ENCODE measurements around the gene ERP44. TPM values are rescaled to one million over a fixed set of nuclear protein-coding genes. Genes with fewer than 3 reads are reported as not detected.

The ERP44 gene
- total RNA-seq, 1 donor from 2014 or later = 7.8 TPM

DNA sequence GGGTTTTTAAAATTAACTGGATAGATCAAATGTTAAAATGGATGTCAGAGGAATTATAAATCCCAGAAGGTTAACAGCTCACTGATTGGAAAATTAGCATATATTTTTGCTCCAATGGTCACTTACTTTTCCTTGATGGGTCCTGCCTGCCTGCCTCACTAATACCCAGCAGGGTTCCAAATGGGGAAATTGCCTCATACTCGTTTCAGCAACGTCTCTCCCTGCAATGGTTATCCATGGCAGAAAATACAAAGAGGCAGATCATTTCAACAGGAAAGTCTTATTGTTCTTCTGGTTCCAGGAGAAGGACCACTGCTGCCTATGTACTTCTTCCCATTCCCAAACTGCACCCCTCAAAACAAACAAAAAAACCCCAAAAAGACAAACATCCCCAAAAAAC lies 71.3 kb downstream of the ERP44 start:
- no peak overlapping the region for H3K4me3 ChIP-seq (ENCODE audit: low read depth, low read length)
- no peak for DNase-seq (ENCODE audit: low read depth)
- TF ChIP-seq CTCF (conservative IDR thresholded peaks at IDR 0.05; ENCODE audit: low read depth, low read length) = no peak

DNA sequence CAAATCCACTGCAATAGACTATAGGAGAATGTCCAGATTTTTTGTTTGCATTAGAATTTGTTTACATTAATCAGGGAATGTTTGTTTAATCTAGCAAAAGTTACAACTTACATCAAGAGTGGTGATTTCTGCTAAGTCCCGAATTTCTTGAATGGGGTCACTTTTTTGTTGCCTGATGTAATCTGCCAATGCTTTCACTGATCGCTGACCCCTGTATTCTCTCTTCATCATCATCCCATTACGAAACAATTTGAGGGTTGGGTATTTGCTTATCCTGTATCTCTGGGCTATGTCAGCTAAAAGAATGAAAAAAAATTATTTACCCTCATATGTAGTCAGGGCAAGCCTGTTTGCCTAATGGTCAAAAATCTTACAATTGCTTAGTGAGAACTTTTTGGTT lies 76.9 kb downstream of the ERP44 start:
- DNase-seq (ENCODE audit: low read depth) = no peak
- H3K4me3 ChIP-seq (ENCODE audit: low read depth, low read length) = no peak overlapping the region
- TF ChIP-seq CTCF (conservative IDR thresholded peaks at IDR 0.05; ENCODE audit: low read depth, low read length) = no peak

DNA sequence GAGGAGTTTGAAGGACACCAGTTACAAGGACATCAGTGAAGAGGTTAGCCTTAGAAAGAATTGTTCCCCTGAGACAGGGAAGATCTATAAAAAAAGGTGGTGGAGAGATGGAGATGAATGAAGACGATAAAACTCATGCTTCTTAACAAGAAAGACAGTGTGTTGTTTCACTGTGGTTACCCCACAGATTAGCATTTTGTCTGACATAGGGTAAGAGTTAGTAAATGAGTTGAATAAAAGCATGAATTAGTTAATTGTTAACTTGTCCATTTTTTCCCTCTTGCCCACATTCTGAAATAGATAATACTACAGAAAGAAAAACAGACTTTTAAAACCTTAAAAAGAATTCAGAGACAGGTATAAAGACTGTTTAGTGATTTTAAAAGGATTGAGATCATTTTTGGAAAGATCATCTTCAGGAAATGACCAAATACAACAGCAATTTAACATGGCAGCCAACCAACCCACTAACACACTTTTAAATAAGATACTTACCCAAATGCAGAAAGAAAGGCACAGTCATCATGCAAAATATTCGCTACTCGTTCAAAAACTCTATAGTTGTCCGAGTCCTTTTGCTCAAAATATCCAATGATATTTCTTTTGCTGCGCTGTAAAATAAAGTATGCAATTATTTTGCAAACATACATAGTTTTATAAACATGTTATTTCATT lies 78.5 kb downstream of the ERP44 start:
- no peak for TF ChIP-seq CTCF (conservative IDR thresholded peaks at IDR 0.05; ENCODE audit: low read depth, low read length)
- no peak overlapping the region for H3K4me3 ChIP-seq (ENCODE audit: low read depth, low read length)
- DNase-seq (ENCODE audit: low read depth) = no peak

GRCh38 chr9:100019541-100019940 lies 79.3 kb downstream of the ERP44 start:
- H3K4me3 ChIP-seq (ENCODE audit: low read depth, low read length) = no peak overlapping the region
- no peak for DNase-seq (ENCODE audit: low read depth)
- TF ChIP-seq CTCF (conservative IDR thresholded peaks at IDR 0.05; ENCODE audit: low read depth, low read length) = no peak

DNA sequence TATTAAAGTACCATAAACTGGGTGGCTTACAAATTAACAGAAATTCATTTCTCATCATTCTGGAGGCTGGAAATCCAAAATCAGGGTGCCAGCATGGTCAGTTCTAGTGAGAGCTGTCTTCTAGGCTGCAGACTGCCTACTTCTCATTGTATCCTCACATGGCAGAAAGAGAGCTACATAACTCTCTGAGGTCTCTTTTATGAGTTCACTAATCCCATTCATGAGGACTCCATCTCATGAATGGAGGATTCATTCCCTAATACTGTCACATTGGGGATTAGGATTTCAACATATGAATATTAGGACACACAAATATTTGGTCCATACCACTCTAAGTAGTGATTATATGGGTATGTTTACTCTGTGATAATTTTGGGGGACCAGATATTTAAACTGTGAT lies 84.0 kb downstream of the ERP44 start:
- no peak overlapping the region for H3K4me3 ChIP-seq (ENCODE audit: low read depth, low read length)
- TF ChIP-seq CTCF (conservative IDR thresholded peaks at IDR 0.05; ENCODE audit: low read depth, low read length) = no peak
- no peak for DNase-seq (ENCODE audit: low read depth)

DNA sequence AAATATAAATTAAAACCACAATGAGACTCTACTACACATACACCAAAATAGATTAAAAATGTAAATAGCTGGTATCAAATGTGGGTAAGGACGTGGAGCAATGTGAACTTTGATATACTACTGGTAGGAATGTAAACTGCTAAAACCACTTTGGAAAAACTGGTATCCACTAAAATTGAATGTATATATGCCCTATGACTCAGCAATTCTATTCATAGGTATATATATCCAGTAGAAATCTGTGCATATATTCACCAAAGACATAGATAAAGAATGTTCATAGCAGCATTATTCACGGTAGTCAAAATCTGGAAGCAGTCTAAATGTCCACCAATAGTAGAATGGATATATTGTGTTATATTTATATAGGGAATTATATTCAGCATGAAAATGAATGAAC lies 85.2 kb downstream of the ERP44 start:
- no peak for TF ChIP-seq CTCF (conservative IDR thresholded peaks at IDR 0.05; ENCODE audit: low read depth, low read length)
- no peak overlapping the region for H3K4me3 ChIP-seq (ENCODE audit: low read depth, low read length)
- no peak for DNase-seq (ENCODE audit: low read depth)

DNA sequence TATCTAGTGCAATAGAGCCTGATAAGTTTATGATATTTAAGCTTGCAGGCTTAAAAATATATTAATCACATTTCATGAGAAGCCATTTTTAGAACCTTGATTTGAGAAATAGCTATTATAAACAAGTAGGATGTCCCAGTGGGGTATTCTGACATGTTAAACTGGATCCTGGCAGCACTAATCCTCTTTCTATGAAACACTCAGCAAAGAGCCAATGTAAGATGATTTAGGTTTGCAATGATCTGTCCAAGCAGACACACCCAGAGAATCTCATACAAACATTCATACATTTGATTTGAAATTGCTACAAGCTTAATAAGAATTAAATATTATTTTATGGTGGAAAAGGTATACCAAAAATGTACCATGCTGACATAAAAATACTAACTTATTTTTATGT lies 86.5 kb downstream of the ERP44 start:
- TF ChIP-seq CTCF (conservative IDR thresholded peaks at IDR 0.05; ENCODE audit: low read depth, low read length) = no peak
- no peak for DNase-seq (ENCODE audit: low read depth)
- no peak overlapping the region for H3K4me3 ChIP-seq (ENCODE audit: low read depth, low read length)
